K562 (cell line): Measurements from ENCODE around the gene ZNF644. TPM values are rescaled to one million over a fixed set of nuclear protein-coding genes. Genes with fewer than 3 reads are reported as not detected.
"Not testable (repeated sequence)": the region's sequence is repeated elsewhere in the genome, so short reads cannot be mapped to it uniquely, and the experiment has no call there.

Experiments used
- ATAC-seq: fragments of 200-7000 bp; cut with Tn5 transposase; 3 replicates; pipeline ENCODE4 v1.9.1; 2020; ENCODE audit warnings: moderate library complexity
- BruUV-seq: library from RNA; stranded (reverse); fragments of 400-500 nt; replicated peaks from 2 replicates; lab custom pipeline; 2021; lab: Mats Ljungman, UMichigan
- CTCF ChIA-PET: fragments of 300-600 bp; formaldehyde crosslinking; extraction: SDS; loops from one replicate; lab custom pipeline; 2021; ENCODE audit warnings: low intra/inter-chr PET ratio; lab: Yijun Ruan, JAX
- POLR2A ChIA-PET: fragments of 300-600, 350-650 bp; sonication (Branson Sonifier 250); formaldehyde crosslinking; extraction: SDS; loops from one replicate; lab custom pipeline; 2021; ENCODE audit warnings: antibody characterized with exemption, inconsistent platforms; lab: Yijun Ruan, JAX
- DNase-seq, 4 experiments: peaks; one replicate each; pipeline versions ENCODE4 v3.0.0 to v3.0.0-alpha.2; 2011 to 2018; ENCODE audit warnings: low spot score in 3 of 4, mixed read lengths in 3 of 4; ENCODE audit errors: extremely low read depth in 1 of 4
- FAIRE-seq: peaks from 2 replicates; lab custom pipeline; 2011; peaks lifted over from hg19 to GRCh38; lab: Jason Lieb, UNC
- H2AFZ ChIP-seq: 2 replicates; pipeline ENCODE4 v1.6.0; 2011; ENCODE audit warnings: low read depth, low read length, control low read depth, inconsistent platforms
- H3K27ac ChIP-seq: fragments of 200-600 bp; 3 replicates; pipeline ENCODE4 v1.8.0; 2011; ENCODE audit warnings: low read depth, mild to moderate bottlenecking, control low read depth, inconsistent platforms, low read length, moderate library complexity, mixed read lengths; ENCODE audit errors: extremely low read depth
- H3K27me3 ChIP-seq, 2 experiments: fragments of 300-600 bp in 1 of 2; 2 replicates in 1 of 2; 3 replicates in 1 of 2; pipeline versions ENCODE4 v1.6.0 to v1.8.0; 2011; ENCODE audit warnings: inconsistent platforms in 2 of 2, low read length in 2 of 2, mild to moderate bottlenecking in 1 of 2, mixed read lengths in 1 of 2, moderate library complexity in 1 of 2; ENCODE audit not compliant: control insufficient read depth in 2 of 2, insufficient read depth in 2 of 2
- H3K36me3 ChIP-seq: fragments of 300-600 bp; 3 replicates; pipeline ENCODE4 v1.8.0; 2011; ENCODE audit warnings: mild to moderate bottlenecking, low read length, inconsistent platforms; ENCODE audit not compliant: control insufficient read depth, insufficient read depth
- H3K4me1 ChIP-seq, 2 experiments: fragments of 200-600 bp in 1 of 2; replicated peaks in 1 of 2; 2 replicates in 1 of 2; 3 replicates in 1 of 2; pipeline versions ENCODE4 v1.5.1 to v1.8.0; 2011; ENCODE audit warnings: inconsistent platforms in 2 of 2, low read length in 2 of 2, mild to moderate bottlenecking in 1 of 2, mixed read lengths in 1 of 2, moderate library complexity in 1 of 2; ENCODE audit not compliant: control insufficient read depth in 2 of 2, insufficient read depth in 2 of 2
- H3K4me2 ChIP-seq: 2 replicates; pipeline ENCODE4 v1.6.1; 2011; ENCODE audit warnings: low read length, control low read depth, inconsistent platforms, mixed read lengths; ENCODE audit not compliant: insufficient read depth
- H3K4me3 ChIP-seq: fragments of 200-600 bp; sonication (generic), shearing (Covaris generic); 2 replicates; pipeline ENCODE4 v1.5.1; 2016; ENCODE audit warnings: control low read depth, inconsistent platforms
- H3K79me2 ChIP-seq: fragments of 200-600 bp; 3 replicates; pipeline ENCODE4 v1.8.0; 2011; ENCODE audit warnings: low read length, inconsistent platforms; ENCODE audit not compliant: control insufficient read depth, insufficient read depth
- H3K9ac ChIP-seq, 2 experiments: 2 replicates each; pipeline versions ENCODE4 v1.6.0 to v1.6.1; 2011; ENCODE audit warnings: low read depth in 2 of 2, low read length in 2 of 2, control low read depth in 1 of 2, inconsistent platforms in 1 of 2, mild to moderate bottlenecking in 1 of 2, mixed read lengths in 1 of 2; ENCODE audit not compliant: insufficient read depth in 1 of 2
- H3K9me1 ChIP-seq: one replicate; pipeline ENCODE4 v1.6.0; 2011; ENCODE audit warnings: inconsistent platforms, mild to moderate bottlenecking, low read length, moderate library complexity; ENCODE audit not compliant: control insufficient read depth, insufficient read depth
- H3K9me3 ChIP-seq: replicated peaks from 2 replicates; pipeline ENCODE4 v1.5.1; 2011; ENCODE audit warnings: low read depth, low read length, inconsistent platforms; ENCODE audit not compliant: control insufficient read depth, insufficient read depth
- H4K20me1 ChIP-seq: replicated peaks from 2 replicates; pipeline ENCODE4 v1.6.1; 2011; ENCODE audit warnings: low read length, inconsistent platforms, mixed read lengths; ENCODE audit not compliant: control insufficient read depth, insufficient read depth
- TBP ChIP-seq: optimal IDR thresholded peaks from 2 replicates; pipeline ENCODE3; 2011; ENCODE audit warnings: low read depth, low read length, improper control_type of control experiment
- ZNF3 ChIP-seq: fragments of 250-450 bp; sonication (Bioruptor Pico); IDR thresholded peaks from 2 replicates; pipeline ENCODE4 v1.5.0; 2021; ENCODE audit warnings: mild to moderate bottlenecking, moderate library complexity
- WGBS: fragments of 100-300 bp; shearing (Covaris generic); methylation state at CpG from one replicate; pipeline ENCODE4 v1.1.6; 2016; ENCODE audit warnings: low coverage, mixed read lengths; ENCODE audit not compliant: insufficient coverage; ENCODE audit errors: missing lambda C conversion rate; 5-methylcytosine and 5-hydroxymethylcytosine counted together
- in situ Hi-C: fragments of 300-500 bp; cut with MboI; formaldehyde crosslinking; loops from 4 replicates; pipeline ENCODE4 v1.15.0; 2018; ENCODE audit warnings: inconsistent platforms, mixed read lengths
- intact Hi-C: fragments of 100-400 bp; cut with micrococcal nuclease; formaldehyde crosslinking; loops from 2 replicates; pipeline ENCODE4 v1.14.2; 2022
- polyA plus RNA-seq, 8 experiments: library from polyadenylated mRNA; depleted of rRNA in 4 of 8; stranded (reverse) in 5 of 8; unstranded in 3 of 8; fragments of >200 nt; fragmentation: Nextera tagmentation in 2 of 8; fragmentation: Illumina TruSeq in 1 of 8; extraction: Ambion mirVana in 2 of 8; extraction: Trizol in 1 of 8; gene quantifications; 2 replicates each; pipeline versions ENCODE4 v1.2.1 to v1.2.3, GENCODE V29; 2011 to 2014; ENCODE audit warnings: inconsistent platforms in 1 of 8, missing spikeins in 1 of 8
- total RNA-seq, 7 experiments: library from RNA; depleted of rRNA in 6 of 7; stranded (reverse); fragments of >200 nt in 6 of 7; fragmentation: Illumina TruSeq in 2 of 7; extraction: Trizol in 2 of 7; gene quantifications; 2 replicates each; pipeline versions ENCODE4 v1.2.1 to v1.2.3, GENCODE V29; 2011 to 2021; ENCODE audit warnings: low replicate concordance in 1 of 7

Gene ZNF644
- total and polyA plus RNA-seq, 9 of the 15 experiments (the other 6 are each of a cell fraction or from before 2014, with no cell fraction given) = 25.3 to 71.4 (median 39.6) TPM

- no peak for TF ChIP-seq TBP
- TF ChIP-seq ZNF3 = no peak
These were observed 85.8 kb downstream of the ZNF644 start (continued) for GRCh38 chr1:90936061-90936460.

- intact Hi-C loops, H3K9ac ChIP-seq, in situ Hi-C loops, H3K27me3 ChIP-seq, H3K4me3 ChIP-seq, H4K20me1 ChIP-seq, H3K27ac ChIP-seq, BruUV-seq, DNase-seq, H2AFZ ChIP-seq, FAIRE-seq, H3K9me1 ChIP-seq, CTCF ChIA-PET, ATAC-seq, H3K4me2 ChIP-seq: not testable (repeated sequence)
- Histone ChIP-seq H3K36me3 (peaks cover 12% of the 10 kb centered on the region; the same call in 2 of the 3 replicates), H3K9me3 (peaks cover 11% of the 10 kb centered on the region; the same call in 1 of the 2 replicates), H3K79me2 (peaks cover 83% of the 10 kb centered on the region), H3K4me1 (peaks cover 0 to 23% of the 10 kb centered on the region in 2 experiments; a peak in 2 of 5 replicates)
- WGBS = 98% methylated on average over 8 of the region's 8 CpGs
- POLR2A ChIA-PET = interaction anchor here (0.6 to 0.7 kb wide), 3 partner anchors 19 to 79 kb away, joined by 3 read pairs; no protein-coding TSS in a partner anchor
These were observed 93.6 kb downstream of the ZNF644 start for GRCh38 chr1:90928231-90928630.

DNA sequence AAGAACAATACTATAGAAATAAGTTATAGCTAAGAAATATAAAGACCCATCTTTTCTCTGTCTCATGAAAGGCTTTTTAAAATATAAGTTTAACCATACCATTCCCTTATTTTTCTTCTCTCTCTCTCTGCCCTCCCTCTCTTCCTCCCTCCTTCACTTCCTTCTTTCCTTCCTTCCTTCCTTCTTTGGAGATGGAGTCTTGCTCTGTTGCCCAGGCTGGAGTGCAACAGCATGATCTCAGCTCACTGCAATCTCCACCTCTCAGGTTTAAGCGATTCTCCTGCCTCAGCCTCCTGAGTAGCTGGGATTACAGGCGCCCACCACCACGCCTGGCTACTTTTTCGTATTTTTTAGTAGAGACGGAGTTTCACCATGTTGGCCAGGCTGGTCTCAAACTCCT, 94.2 kb downstream of the ZNF644 start:
- DNase-seq, H3K4me2 ChIP-seq, H3K27me3 ChIP-seq, H4K20me1 ChIP-seq, H2AFZ ChIP-seq, H3K36me3 ChIP-seq, H3K9me1 ChIP-seq, H3K4me3 ChIP-seq, BruUV-seq, in situ Hi-C loops, H3K27ac ChIP-seq, intact Hi-C loops, H3K9ac ChIP-seq, CTCF ChIA-PET, FAIRE-seq, ATAC-seq: not testable (repeated sequence)
- Histone ChIP-seq H3K4me1 (peaks cover 0 to 25% of the 10 kb centered on the region in 2 experiments; a peak in 2 of 5 replicates), H3K9me3 (peaks cover 11% of the 10 kb centered on the region; the same call in 1 of the 2 replicates), H3K79me2 (peaks cover 83% of the 10 kb centered on the region)
- POLR2A ChIA-PET = interaction anchor here (0.6 to 1.4 kb wide), 4 partner anchors 9 to 80 kb away, joined by 3 read pairs; no protein-coding TSS in a partner anchor
- WGBS = 96% methylated on average over 5 of the region's 5 CpGs
